CD4-positive, CD25-positive, alpha-beta regulatory T cell (primary cell): Measurements from ENCODE around the gene PNPLA7. TPM values are rescaled to one million over a fixed set of nuclear protein-coding genes. Genes with fewer than 3 reads are reported as not detected.
A peak's percentile ranks its signal among the peaks of the same experiment; 100 is the strongest.

Experiments used
- ATAC-seq, 2 donors: fragments of 150-1000 bp; cut with Tn5 transposase; one replicate each; pipeline ENCODE4 v1.10.0; 2021; ENCODE audit warnings: low read depth in 2 of 2, moderate number of reproducible peaks in 2 of 2, moderate library complexity in 1 of 2
- DNase-seq, 3 donors: peaks; one replicate each; pipeline versions ENCODE4 v3.0.0 to v3.0.0-alpha.2; 2012 to 2022; ENCODE audit warnings: mixed read lengths in 1 of 3
- H3K27ac ChIP-seq: one replicate; pipeline ENCODE4 v1.7.0; 2013; ENCODE audit warnings: mild to moderate bottlenecking, low read length; ENCODE audit not compliant: insufficient read depth, poor library complexity, severe bottlenecking
- H3K27me3 ChIP-seq: one replicate; pipeline ENCODE4 v1.7.0; 2013; ENCODE audit warnings: low read length; ENCODE audit not compliant: control insufficient read depth, insufficient read depth
- H3K36me3 ChIP-seq: one replicate; pipeline ENCODE4 v1.7.0; 2013; ENCODE audit warnings: mild to moderate bottlenecking, low read length, moderate library complexity; ENCODE audit not compliant: control insufficient read depth, insufficient read depth
- H3K4me1 ChIP-seq: 2 replicates; pipeline ENCODE4 v1.7.0; 2013; ENCODE audit warnings: mild to moderate bottlenecking, low read length; ENCODE audit not compliant: insufficient read depth, control insufficient read depth, poor library complexity, severe bottlenecking
- H3K4me3 ChIP-seq: one replicate; pipeline ENCODE4 v1.7.0; 2013; ENCODE audit warnings: low read depth, mild to moderate bottlenecking, low read length, moderate library complexity
- H3K9me3 ChIP-seq, 2 experiments: 1 replicate in 1 of 2; 2 replicates in 1 of 2; pipeline ENCODE4 v1.7.0; 2013; ENCODE audit warnings: low read length in 2 of 2, mild to moderate bottlenecking in 1 of 2, moderate library complexity in 1 of 2; ENCODE audit not compliant: control insufficient read depth in 2 of 2
- H3K27ac Mint-ChIP-seq, 3 donors: one replicate each; pipeline ENCODE4 v1.8.0; 2020 to 2022; ENCODE audit warnings: mild to moderate bottlenecking in 3 of 3, mixed read lengths in 3 of 3, moderate library complexity in 2 of 3
- H3K27me3 Mint-ChIP-seq: one replicate; pipeline ENCODE4 v1.8.0; 2022; ENCODE audit warnings: mild to moderate bottlenecking, mixed read lengths
- H3K36me3 Mint-ChIP-seq: one replicate; pipeline ENCODE4 v1.8.0; 2020; ENCODE audit warnings: mixed read lengths
- H3K4me1 Mint-ChIP-seq, 4 donors: one replicate each; pipeline ENCODE4 v1.8.0; 2020 to 2022; ENCODE audit warnings: mixed read lengths in 4 of 4, mild to moderate bottlenecking in 1 of 4
- H3K4me3 Mint-ChIP-seq, 4 donors: one replicate each; pipeline ENCODE4 v1.8.0; 2020 to 2022; ENCODE audit warnings: mild to moderate bottlenecking in 4 of 4, mixed read lengths in 4 of 4, moderate library complexity in 3 of 4
- H3K9me3 Mint-ChIP-seq, 7 donors: one replicate each; pipeline ENCODE4 v1.8.0; 2020 to 2022; ENCODE audit warnings: mixed read lengths in 7 of 7, mild to moderate bottlenecking in 3 of 7, moderate library complexity in 2 of 7
- polyA plus RNA-seq, 4 donors: library from polyadenylated mRNA; unstranded; fragments of 300-500 nt; fragmentation: Illumina TruSeq; gene quantifications; one replicate each; pipeline ENCODE4 v1.2.3, GENCODE V29; 2021
- total RNA-seq: library from RNA; stranded (reverse); gene quantifications from one replicate; pipeline ENCODE4 v1.2.3, GENCODE V29; 2022

Gene PNPLA7
- total and polyA plus RNA-seq, 5 donors from 2014 or later, result 1.4 to 12.4 (median 1.8) TPM

- Mint-ChIP-seq H3K27me3 (peaks cover 8% of the 10 kb centered on the region), H3K4me3 (peak overlapping the region in 1 of 4 donors; percentile 10), H3K9me3 (peaks cover 0 to 4% (median 0%) of the 10 kb centered on the region in 7 donors), H3K4me1 (peaks cover 4 to 24% (median 7%) of the 10 kb centered on the region in 4 donors), H3K36me3 (no peaks in the 10 kb centered on the region), H3K27ac (peak overlapping the region; percentile 86 to 92 (median 89))
- no peaks in the 10 kb centered on the region for H3K27me3 ChIP-seq
- no peaks in the 10 kb centered on the region for H3K36me3 ChIP-seq
- ATAC-seq (no peak), DNase-seq (no peak)
- no peak overlapping the region for H3K4me3 ChIP-seq
- no peak overlapping the region for H3K27ac ChIP-seq
- peaks cover 30% of the 10 kb centered on the region for H3K4me1 ChIP-seq
- H3K9me3 ChIP-seq, result no peaks in the 10 kb centered on the region
These were observed 84.3 kb downstream of the PNPLA7 start for GRCh38 chr9:137465720-137466388.

GRCh38 chr9:137465000-137465719 lies 85.0 kb downstream of the PNPLA7 start:
- Mint-ChIP-seq H3K27ac (no peak overlapping the region), H3K27me3 (peaks cover 8% of the 10 kb centered on the region), H3K4me1 (peaks cover 0 to 26% (median 5%) of the 10 kb centered on the region in 4 donors), H3K36me3 (no peaks in the 10 kb centered on the region), H3K4me3 (no peak overlapping the region), H3K9me3 (peaks cover 0 to 4% (median 0%) of the 10 kb centered on the region in 7 donors)
- no peak overlapping the region for H3K4me3 ChIP-seq
- DNase-seq, result no peak
- H3K9me3 ChIP-seq, result no peaks in the 10 kb centered on the region
- H3K4me1 ChIP-seq, result peaks cover 37% of the 10 kb centered on the region
- no peaks in the 10 kb centered on the region for H3K27me3 ChIP-seq
- H3K27ac ChIP-seq, result no peak overlapping the region
- no peak for ATAC-seq
- H3K36me3 ChIP-seq, result no peaks in the 10 kb centered on the region

- Mint-ChIP-seq H3K36me3 (no peaks in the 10 kb centered on the region), H3K4me1 (peaks cover 0 to 33% (median 6%) of the 10 kb centered on the region in 4 donors), H3K4me3 (no peak overlapping the region), H3K9me3 (peaks cover 0 to 4% (median 0%) of the 10 kb centered on the region in 7 donors), H3K27ac (no peak overlapping the region), H3K27me3 (peaks cover 8% of the 10 kb centered on the region)
- H3K27me3 ChIP-seq, result no peaks in the 10 kb centered on the region
- no peaks in the 10 kb centered on the region for H3K36me3 ChIP-seq
- H3K4me1 ChIP-seq, result peaks cover 44% of the 10 kb centered on the region
- no peaks in the 10 kb centered on the region for H3K9me3 ChIP-seq
- DNase-seq (no peak), ATAC-seq (no peak)
- H3K27ac ChIP-seq, result no peak overlapping the region
- no peak overlapping the region for H3K4me3 ChIP-seq
These were observed 85.8 kb downstream of the PNPLA7 start for GRCh38 chr9:137464291-137464999.

- H3K27ac ChIP-seq, result no peak overlapping the region
- H3K4me3 ChIP-seq, result no peak overlapping the region
- Mint-ChIP-seq H3K27me3 (peaks cover 8% of the 10 kb centered on the region), H3K36me3 (no peaks in the 10 kb centered on the region), H3K4me3 (peak overlapping the region in 1 of 4 donors; percentile 50), H3K9me3 (peaks cover 0 to 4% (median 0%) of the 10 kb centered on the region in 7 donors), H3K4me1 (peaks cover 0 to 34% (median 6%) of the 10 kb centered on the region in 4 donors), H3K27ac (peak overlapping the region in 1 of 3 donors; percentile 59)
- ATAC-seq (no peak), DNase-seq (no peak)
- peaks cover 46% of the 10 kb centered on the region for H3K4me1 ChIP-seq
- no peaks in the 10 kb centered on the region for H3K27me3 ChIP-seq
- no peaks in the 10 kb centered on the region for H3K36me3 ChIP-seq
- H3K9me3 ChIP-seq, result no peaks in the 10 kb centered on the region
These were observed 86.3 kb downstream of the PNPLA7 start for GRCh38 chr9:137463931-137464290.

- no peak for DNase-seq
- H3K4me3 Mint-ChIP-seq, result peak overlapping the region; percentile 27 to 98 (median 67)
- peak overlapping the region; percentile 75 to 95 (median 90) for H3K27ac Mint-ChIP-seq
- Histone ChIP-seq H3K4me1 (peaks cover 51% of the 10 kb centered on the region), H3K9me3 (no peaks in the 10 kb centered on the region), H3K4me3 (no peak overlapping the region), H3K27ac (peak overlapping the region; percentile 94), H3K27me3 (no peaks in the 10 kb centered on the region), H3K36me3 (no peaks in the 10 kb centered on the region)
- ATAC-seq, result no peak
- H3K36me3 Mint-ChIP-seq, result no peaks in the 10 kb centered on the region
- peaks cover 5% of the 10 kb centered on the region for H3K27me3 Mint-ChIP-seq
- H3K4me1 Mint-ChIP-seq, result peaks cover 0 to 34% (median 6%) of the 10 kb centered on the region in 4 donors
- H3K9me3 Mint-ChIP-seq, result peaks cover 0 to 3% (median 0%) of the 10 kb centered on the region in 7 donors
These were observed 86.9 kb downstream of the PNPLA7 start for GRCh38 chr9:137462986-137463930.

- Mint-ChIP-seq H3K27me3 (no peaks in the 10 kb centered on the region), H3K27ac (peak overlapping the region; percentile 95 to 98 (median 97)), H3K9me3 (peaks cover 0 to 1% (median 0%) of the 10 kb centered on the region in 7 donors), H3K36me3 (no peaks in the 10 kb centered on the region), H3K4me1 (peaks cover 0 to 34% (median 6%) of the 10 kb centered on the region in 4 donors), H3K4me3 (peak overlapping the region; percentile 87 to 98 (median 88))
- no peaks in the 10 kb centered on the region for H3K9me3 ChIP-seq
- H3K36me3 ChIP-seq, result no peaks in the 10 kb centered on the region
- H3K4me3 ChIP-seq, result no peak overlapping the region
- DNase-seq (no peak), ATAC-seq (no peak)
- no peaks in the 10 kb centered on the region for H3K27me3 ChIP-seq
- peaks cover 59% of the 10 kb centered on the region for H3K4me1 ChIP-seq
- H3K27ac ChIP-seq, result peak overlapping the region; percentile 94
These were observed 87.7 kb downstream of the PNPLA7 start for GRCh38 chr9:137462396-137462985.
